ENCODE measurements around the gene DDA1.
A peak's percentile ranks its signal among the peaks of the same experiment; 100 is the strongest.

DDA1 gene

GRCh38 chr19:17312189-17313113 lies 3.1 kb downstream of the DDA1 start:
- no peak for DNase-seq (ENCODE audit: low spot score)

- DNase-seq (ENCODE audit: low spot score): no peak
Measured at GRCh38 chr19:17314007-17314593, 4.7 kb downstream of the DDA1 start.

- no peak for DNase-seq (ENCODE audit: low spot score)
Measured at GRCh38 chr19:17318966-17319365, 9.6 kb downstream of the DDA1 start.

- no peak for DNase-seq (ENCODE audit: low spot score)
Measured at GRCh38 chr19:17319473-17320238, 10.3 kb downstream of the DDA1 start.

- no peak for DNase-seq (ENCODE audit: low spot score)
Measured at GRCh38 chr19:17320435-17320834, 11.1 kb downstream of the DDA1 start.

GRCh38 chr19:17321655-17322489 lies 12.5 kb downstream of the DDA1 start:
- no peak for DNase-seq (ENCODE audit: low spot score)

- DNase-seq (ENCODE audit: low spot score): no peak
Measured at GRCh38 chr19:17322854-17323253, 13.5 kb downstream of the DDA1 start.

- no peak for DNase-seq (ENCODE audit: low spot score)
Measured at GRCh38 chr19:17323300-17323963, 14.1 kb downstream of the DDA1 start.

GRCh38 chr19:17323964-17324332 lies 14.6 kb downstream of the DDA1 start:
- no peak for DNase-seq (ENCODE audit: low spot score)

GRCh38 chr19:17324357-17325114 lies 15.2 kb downstream of the DDA1 start:
- no peak for DNase-seq (ENCODE audit: low spot score)

- DNase-seq (ENCODE audit: low spot score): no peak
Measured at GRCh38 chr19:17325133-17325532, 15.8 kb downstream of the DDA1 start.

- DNase-seq (ENCODE audit: low spot score): no peak
Measured at GRCh38 chr19:17325881-17326594, 16.7 kb downstream of the DDA1 start.

- DNase-seq (ENCODE audit: low spot score): no peak
Measured at GRCh38 chr19:17326595-17326966, 17.2 kb downstream of the DDA1 start.

- no peak for DNase-seq (ENCODE audit: low spot score)
Measured at GRCh38 chr19:17327068-17327653, 17.8 kb downstream of the DDA1 start.

- peak; percentile 72 for DNase-seq (ENCODE audit: low spot score)
Measured at GRCh38 chr19:17327654-17328516, 18.5 kb downstream of the DDA1 start.

GRCh38 chr19:17328517-17329365 lies 19.4 kb downstream of the DDA1 start:
- DNase-seq (ENCODE audit: low spot score): no peak

GRCh38 chr19:17329366-17330261 lies 20.3 kb downstream of the DDA1 start:
- no peak for DNase-seq (ENCODE audit: low spot score)
